ENCODE results near the gene NUCB2.

The NUCB2 gene

DNA sequence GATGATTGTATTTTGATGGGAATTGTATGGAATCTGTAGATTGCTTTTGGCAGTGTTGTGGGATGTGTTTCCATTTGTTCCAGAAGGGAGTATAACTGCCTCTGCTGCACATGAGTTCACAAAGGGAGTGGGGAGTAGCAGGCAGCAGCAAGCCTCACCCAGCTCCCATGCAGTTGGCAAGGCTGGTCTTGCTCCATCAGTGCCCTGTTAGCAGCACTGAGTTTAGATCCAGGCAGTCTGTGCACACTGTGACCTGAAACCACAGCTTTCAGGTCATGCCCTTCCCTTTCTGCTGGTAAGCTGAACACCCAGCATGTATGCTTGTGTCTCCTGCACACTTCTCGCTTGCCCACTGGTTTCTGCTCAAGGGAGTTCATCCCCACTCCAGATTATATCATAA, 3.7 kb upstream of the NUCB2 start:
- DNase-seq = no peak

DNA sequence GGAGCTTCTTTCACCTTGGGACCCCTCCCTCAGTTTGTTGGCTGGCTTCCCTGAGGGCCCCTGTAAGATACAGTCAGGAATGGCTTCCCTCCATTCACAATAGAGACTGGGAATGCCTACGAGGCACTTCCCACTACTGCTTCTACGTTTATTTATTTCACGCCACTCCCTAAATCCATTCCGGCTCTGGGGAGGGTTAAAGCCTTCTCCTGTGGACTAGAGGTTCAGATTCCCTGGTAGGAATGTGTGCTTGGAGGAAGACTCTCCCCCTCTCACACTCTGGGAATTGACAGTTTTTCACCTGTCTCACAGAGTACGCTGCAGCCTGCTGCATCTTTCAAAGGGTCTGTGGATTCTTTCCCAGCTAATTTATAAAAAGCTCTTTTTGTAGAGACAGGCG, 3.3 kb upstream of the NUCB2 start:
- DNase-seq = no peak

DNA sequence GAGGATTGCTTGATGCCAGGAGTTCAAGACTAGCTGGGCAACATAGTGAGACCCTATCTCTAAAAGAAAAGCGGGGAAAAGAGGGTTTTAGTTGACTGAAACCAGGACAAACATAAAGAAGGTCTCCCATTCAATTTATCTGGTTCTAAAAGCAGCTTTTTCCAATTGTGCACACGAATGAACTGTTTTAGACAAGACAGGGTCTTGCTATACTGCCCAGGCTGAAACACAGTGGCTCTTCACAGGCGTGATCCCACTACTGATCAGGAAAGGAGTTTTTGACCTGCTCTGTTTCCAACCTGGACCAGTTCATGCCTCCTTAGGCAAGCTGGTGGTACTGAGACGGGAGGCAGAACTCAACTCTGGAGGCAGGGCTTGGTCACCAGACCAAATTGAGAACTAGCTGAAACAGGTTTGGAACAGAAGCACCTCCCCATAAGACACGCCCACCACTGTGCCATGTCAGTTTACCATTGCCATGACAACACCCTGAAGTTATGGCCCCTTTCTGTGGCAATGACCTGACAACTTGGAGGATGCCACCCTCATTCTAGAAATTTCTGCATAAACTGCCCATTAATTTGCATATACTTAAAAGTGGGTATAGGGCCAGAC, 2.8 kb upstream of the NUCB2 start:
- DNase-seq = peak; percentile 33

DNA sequence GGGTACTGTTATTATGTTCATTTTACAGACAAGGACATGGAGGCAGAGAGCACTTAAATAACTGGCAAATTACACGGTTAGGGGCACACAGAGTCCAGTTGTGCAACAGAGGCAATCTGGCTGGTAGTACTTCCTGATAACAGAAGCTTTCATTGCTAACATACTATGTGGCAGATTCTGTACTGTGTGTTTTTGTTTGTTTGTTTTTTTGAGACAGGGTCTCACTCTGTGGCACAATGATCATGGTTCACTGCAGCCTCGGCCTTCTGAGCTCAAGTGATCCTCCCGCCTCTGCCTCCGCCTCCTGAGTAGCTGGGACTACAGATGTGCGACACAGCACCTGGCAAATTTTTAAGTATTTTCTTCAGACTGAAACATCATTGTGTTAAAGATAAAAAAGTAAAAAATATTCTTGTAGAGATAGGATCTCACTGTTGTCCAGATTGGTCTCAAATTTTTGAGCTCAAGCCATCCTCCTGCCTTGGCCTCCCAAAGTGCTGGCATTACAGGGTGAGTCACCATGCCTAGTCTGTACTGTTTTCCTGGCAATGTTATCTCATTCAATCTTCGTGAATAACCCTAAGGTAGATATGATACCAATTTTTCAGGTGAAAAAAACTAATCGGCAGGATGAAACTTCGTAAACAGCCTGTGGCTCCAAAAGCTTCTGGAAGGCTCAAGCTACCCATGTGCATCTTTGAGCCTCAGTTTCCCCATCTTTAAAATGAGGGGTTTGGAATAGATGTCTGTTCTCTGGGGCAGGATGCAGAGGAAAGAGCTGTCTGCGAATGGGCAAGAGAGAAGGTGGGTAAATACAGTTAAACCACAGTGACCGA, 921 bp upstream of the NUCB2 start:
- DNase-seq = no peak

DNA sequence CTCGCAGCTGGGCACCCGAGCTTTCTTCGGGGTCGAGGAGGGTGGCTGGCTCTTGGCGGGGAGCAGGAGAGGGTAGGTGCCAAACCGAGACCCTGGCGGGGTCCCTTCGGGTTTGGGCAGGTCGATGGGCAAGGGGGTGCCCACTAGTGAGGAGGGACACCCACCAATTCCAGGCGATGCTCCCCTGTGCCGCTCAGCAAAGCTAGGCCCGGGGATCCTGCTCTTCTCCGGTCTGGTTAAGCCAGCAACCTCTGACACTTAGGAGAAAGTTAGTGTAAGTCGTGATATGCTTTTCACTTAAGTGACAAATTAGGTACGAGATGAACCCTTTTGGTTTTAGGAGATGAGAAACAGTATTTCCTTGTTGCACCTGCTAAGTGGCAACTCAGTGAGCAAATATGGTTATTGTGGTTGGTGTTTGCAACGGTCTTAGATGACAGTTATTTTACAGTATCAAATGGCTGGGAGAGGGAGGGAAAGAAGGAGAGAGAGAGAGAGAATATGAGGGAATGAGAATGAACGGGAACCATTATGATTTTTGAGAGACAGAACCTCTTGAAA, 565 bp downstream of the NUCB2 start:
- peak; percentile 50 for DNase-seq

DNA sequence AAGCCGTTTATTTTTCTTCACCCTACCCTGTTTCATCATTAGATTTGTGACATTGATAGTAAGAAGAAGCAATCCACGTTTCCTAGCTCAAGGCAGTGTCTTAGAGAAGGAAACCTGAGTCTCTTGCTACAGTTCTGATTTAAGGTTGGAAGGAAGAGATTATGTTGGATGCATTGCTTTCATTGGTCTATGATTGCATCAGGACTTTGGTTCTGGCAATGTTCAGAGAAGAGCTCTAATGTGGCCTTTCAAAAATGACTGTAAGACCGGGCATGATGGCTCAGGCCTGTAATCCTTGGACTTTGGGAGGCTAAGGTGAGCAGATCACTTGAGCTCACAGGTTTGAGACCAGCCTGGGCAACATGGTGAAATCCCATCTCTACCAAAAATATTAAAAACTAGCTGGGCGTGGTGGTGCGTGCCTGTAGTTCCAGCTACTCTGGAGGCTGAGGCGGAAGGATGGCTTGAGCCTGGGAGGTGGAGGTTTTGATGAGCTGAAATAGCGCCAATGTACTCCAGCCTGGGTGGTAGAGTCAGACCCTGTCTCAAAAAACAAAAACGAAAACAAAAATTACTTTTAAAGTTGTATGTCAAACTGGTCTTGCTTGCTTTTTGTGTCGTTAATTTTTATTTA, 4.1 kb downstream of the NUCB2 start:
- no peak for DNase-seq

DNA sequence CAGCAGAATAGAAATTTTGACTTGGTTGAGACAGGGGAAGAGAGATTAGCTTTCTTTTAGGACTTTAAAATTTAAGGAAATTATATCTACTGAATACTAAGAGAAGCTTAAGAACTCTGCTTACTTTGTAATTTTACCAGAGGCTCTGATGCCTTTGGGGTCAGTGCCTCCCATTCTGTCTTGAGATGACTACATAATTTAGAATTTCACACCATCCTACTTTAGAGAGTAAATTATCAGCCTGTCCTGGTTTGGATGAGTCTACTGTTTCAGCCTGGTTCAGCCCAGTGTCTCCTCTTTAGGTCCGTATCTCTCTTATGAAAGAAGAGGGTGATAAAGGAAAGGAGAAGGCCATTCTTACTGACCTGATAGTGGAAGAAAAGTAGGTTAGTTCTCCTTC, 9.8 kb downstream of the NUCB2 start:
- no peak for DNase-seq

DNA sequence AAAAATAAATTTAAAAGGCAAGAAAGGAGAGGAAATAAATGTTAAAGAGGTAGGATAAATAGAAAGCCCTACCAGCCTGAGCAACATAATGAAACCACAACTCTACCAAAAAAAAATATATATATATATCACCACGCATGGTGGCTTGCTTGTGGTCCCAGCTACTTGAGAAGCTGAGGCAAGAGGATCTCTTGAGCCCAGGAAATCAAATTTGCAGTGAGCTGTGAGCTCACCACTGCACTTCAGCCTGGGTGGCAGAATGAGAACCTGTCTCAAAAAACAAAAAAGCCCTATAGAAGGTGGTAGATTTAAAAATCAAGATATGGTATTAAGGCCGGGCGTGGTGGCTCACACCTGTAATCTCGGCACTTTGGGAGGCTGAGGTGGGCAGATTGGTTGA, 10.5 kb downstream of the NUCB2 start:
- DNase-seq = no peak

DNA sequence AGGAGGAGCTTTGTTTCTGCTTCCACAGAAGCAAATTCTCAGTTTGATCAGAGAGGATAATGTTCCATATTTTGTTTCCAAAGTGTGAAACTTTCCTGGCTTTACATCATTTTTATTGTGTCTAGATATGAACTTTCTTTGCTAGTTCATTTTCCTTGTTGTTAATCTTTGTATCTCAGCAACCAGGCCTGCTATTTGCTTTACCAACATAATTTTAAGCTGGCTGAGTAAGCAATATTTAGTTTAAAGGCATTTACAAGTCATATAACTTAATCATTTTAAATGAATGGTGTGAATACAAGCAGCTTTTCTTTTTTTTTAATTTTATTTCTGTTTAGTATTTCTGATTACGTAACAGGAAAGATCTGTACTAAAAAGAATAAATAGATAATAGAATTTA, 15.2 kb downstream of the NUCB2 start:
- no peak for DNase-seq

DNA sequence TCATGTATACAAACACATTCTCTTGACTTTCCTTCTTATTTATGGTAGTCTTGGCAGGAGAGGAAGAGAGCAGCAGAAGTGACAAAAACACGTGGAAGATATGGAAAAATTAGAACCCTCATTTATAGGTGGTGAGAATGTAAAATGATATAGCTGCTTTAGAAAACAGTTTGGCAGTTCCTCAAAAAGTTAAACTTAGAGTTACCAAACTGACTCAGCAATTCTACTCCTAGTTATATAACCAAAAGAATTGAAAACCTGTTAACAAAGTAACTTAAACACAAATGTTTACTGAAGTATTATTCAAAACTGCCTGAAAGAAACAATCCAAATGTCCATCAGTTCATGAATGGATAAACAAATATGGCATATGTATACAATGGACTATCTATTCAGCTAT, 16.8 kb downstream of the NUCB2 start:
- DNase-seq = no peak

DNA sequence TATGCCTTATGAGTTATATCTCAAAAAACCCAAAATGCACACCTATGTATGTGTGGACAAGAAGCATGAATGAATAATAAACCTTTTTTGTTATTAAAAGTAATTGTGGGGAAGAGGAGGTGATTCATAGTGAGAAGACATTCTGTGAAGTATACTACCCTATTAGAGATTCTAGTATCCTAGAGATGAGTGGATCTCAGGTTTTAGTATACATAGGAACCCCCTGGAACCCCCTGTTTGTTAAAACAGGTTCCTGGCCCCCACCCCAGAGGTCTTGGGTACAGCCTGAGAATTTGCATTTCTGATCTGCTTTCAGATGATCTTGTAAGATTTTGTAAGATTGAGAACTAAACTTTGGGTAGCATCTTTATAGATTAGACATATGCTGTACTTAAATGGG, 17.5 kb downstream of the NUCB2 start:
- no peak for DNase-seq

DNA sequence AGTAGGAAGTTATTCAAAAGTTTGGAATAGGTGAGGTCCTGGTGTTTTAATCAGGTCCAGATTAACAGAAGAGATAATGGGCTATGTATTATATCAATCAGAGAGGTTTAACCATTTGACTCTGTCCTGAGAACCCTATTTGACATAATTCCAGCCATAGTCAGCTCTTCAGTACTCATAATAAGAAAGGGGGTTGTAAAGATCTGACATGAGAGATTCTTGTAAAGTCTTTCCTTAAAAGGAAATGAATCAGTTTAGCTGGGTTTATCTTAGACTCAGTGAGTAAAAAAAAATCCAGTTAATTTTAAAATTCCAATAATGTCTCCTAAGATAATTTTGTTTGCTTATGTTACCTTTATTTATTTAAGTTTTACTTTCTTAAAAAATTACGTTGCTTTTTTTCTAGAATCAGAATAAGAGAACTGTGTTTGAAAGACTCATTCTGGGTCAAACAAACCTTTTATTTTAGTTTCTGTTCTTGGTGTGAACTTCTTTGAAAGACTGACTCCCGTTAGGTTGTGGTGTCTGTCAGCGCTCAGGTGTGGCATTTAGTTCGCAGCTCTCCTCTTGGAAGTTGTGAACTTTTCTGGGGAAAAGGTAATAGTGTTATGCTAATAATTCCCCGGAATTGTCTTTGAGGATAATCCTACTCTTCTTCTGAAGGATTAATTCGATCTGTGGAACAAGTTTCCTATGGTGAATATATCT, 20.5 kb downstream of the NUCB2 start:
- DNase-seq = no peak

DNA sequence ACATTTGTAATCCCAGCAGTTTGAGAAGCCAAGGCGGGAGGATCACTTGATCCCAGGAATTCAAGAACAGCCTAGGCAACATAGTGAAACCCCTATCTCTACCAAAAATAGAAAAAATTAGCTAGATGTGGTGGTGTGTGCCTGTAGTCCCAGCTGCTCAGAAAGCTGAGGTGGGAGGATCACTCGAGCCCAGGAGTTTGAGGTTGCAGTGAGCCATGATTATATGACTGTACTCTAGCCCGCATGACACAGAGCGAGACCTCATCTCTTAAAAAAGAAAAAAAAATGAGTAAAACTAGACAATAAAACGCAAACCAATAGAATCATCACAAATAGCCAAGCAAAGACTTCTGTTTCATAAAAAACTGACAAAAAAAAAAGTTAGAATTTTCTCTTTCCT, 21.8 kb downstream of the NUCB2 start:
- DNase-seq = peak; percentile 80

DNA sequence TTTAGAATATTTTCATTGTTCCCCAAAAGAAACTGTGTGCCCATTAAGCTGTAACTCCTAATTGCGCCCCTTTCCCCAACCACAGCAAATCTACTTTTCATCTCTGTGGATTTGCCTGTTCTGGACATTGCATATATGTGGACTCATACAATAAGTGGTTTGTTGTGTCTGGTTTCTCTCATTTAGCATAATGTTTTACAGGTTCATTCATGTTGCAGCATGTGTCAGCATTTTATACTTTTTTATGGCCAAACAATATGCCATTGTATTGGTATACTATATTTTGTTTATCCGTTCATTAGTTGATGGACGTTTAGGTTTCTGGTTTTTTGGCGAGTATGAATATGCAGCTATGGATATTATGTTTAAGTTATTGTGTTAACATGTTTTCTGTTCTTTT, 23.8 kb downstream of the NUCB2 start:
- no peak for DNase-seq

DNA sequence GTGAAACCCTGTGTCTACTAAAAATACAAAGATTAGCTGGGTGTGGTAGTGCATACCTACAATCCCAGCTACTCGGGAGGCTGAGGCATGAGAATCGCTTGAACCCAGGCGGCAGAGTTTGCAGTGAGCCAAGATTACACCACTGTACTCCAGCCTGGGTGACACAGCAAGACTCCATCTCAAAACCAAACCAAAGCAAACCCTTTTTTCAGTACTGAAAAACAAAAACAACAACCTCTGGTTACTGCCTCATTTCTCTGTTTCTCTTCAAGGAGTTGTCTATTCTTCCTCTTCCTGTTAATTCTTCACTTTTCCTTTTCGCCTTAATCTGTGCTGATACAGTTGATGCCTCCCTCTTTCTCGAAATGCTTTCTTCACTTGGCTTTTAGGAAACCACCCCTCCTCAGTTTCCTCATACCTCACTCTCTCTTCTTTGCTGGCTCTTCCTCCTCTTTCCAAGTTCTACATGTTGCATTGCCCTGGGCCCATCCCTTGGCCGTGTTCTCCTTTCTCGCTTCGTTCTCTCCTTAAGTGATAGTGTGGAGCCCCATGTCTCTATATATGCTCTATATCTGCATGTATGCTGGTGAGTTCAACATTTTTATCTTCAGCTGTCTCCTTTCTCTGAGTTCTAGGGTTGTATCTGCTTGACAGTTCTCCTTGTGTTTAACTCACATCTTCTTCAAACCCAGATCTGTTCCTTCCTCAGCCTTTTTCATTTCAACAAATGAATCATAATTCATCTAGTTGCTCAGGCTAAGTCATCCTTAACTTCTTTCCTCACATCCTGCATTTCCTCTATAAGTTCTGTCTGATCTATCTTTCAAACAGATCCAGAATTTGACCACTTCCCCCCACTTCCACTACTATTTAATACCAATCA, 37.1 kb downstream of the NUCB2 start:
- no peak for DNase-seq

DNA sequence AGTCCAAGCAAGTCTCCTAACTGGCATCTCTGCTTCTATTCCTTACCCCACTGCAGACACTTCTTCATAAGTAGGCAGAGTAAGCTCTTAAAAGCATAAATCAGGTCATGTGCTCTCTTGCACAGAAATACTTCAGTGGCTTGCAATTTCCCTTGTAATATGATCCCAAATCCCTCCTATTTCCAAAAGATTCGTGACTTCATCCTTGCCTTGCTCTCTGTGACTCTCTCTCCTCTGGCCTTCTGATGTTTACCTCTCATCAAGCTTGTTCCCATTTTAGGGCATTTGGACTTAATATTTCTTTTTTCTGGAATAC, 37.7 kb downstream of the NUCB2 start:
- DNase-seq = no peak

DNA sequence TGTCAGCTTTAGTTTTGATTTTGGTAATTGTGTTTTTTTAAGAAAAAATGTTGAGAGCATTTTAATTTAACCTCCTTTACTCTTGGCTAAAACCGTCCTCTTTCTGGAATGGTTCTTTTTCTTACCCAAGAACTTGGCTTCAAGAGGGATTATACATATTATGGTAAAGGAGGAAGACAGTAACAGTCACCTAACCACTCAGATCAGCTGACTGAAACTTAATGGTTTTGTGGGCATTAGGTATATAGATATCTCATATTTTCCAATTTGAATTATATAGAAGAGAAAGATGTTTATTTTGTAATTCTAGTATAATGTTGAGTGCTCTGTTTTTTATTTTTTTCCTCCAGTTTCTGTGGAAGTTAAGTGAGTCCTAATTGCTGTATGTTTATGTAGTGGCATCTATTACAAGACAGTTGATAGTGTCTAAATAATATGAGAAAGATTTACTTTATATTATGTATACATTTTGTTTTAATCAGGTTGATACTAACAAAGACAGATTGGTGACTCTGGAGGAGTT, 38.4 kb downstream of the NUCB2 start:
- DNase-seq = no peak

DNA sequence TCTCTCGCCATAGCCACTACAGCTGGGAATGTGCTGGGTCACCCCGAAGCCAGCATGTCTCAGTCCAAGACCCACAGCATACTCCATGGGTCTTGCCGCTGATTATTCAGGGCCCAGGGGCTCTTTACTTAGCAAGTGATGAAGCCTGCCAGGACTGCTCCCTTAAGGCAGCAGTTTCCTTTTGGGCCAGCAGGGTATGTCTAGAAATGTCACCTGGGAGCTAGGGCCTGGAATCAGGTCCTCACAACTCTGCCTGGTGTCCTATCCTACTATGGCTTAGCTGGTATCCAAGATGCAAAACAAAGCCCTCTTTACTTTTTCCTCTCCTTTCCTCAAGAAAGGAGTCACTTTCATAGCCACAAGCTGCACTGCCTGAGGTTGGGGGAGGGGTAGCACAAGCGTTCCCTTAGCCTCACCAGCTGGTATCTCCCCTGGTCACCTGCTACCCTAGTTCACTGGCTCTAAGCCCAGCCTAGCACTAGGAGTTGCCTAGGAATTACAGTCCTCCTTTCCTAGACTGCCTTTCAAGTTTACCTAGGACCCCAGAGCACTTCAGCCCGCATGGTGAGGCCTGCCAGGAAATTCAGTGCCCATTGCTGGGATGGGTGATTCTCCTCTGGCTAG, 52.4 kb downstream of the NUCB2 start:
- no peak for DNase-seq

DNA sequence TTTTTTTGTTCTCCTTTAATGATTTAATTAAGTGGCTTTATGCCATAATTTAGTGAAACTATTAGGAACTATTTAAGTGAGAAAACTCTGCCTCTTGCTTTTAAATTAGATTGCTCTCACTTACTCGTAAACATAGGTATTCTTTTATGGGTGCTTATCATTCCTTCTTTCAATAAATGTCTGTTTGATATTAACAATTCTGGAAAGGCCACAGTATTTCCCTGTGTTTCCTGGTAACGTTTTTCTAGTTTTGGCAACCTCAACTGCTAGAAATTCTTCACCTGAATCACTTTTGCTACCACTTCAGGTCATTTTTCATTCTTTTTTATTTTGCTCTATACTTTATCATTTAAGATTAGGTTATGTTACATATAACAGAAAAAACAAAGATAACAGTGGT, 55.1 kb downstream of the NUCB2 start:
- no peak for DNase-seq

DNA sequence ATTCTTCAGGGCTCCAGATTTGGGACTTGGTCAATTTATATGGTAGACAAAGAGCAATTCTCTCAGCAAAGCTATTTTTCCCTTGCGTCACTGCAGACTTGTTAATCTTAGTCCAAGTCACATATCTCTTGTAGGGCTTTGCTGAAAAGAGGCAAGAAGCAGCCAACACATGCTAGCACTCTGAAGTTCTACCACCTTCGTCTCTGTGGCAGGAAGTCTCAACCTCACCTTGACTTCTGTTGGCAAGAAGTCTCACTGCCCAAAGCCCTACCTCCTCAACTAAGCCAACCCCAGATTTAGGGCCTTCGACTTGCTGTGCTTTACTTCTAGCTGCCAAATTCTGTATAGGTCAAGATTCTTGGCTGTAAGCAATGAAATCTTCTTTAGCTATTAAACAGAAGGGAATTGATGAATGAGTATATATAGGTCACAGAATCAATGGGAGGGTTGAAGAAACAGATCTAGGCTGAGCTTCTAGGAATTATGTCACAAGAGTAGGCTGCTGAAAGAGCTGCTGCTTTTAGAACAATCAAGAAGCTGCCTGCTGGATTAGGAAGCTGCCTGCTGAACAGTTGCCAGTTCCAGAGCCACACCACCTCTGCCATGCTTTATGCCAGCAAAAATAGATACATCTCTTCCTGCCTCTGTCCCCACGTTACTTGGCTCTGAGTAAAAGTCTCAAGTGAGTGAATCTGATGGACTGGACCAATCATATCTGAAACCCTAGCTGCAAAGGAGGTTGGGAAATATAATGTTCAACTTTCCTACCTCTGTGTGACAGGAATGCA, 57.5 kb downstream of the NUCB2 start:
- no peak for DNase-seq

DNA sequence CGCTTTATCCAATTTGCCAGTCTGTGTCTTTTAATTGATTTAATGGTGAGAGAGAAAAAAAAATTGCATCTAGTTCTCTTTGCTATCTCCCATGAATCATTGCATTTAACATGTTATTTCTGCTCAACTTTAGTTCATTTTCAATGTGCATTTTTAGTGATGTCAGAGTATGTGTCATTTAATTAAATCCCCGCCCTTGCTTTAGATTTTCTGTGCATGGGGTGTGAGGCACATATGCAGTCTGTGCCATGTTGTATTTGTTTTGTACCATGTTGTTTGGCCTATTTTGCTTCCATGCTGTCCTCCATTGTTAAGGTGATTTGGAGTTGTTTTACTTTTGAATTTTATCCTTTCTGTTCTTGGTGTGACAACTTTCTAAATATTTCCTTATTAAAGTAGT, 66.7 kb downstream of the NUCB2 start:
- DNase-seq = no peak
